ENCODE measurements around the gene CHAD.

- no peak for TF ChIP-seq CTCF (IDR thresholded peaks at IDR 0.05; ENCODE audit: insufficient read depth, low read length, poor library complexity, severe bottlenecking)
- TF ChIP-seq EZH2phosphoT487 (conservative IDR thresholded peaks at IDR 0.05; ENCODE audit: low read length), result no peak
Measured at GRCh38 chr17:50480142-50480764, 11.6 kb upstream of the CHAD start.

Data from SU-DHL-6 (cell line).